LNCaP clone FGC (cell line): ENCODE results near the gene RBSN.

Experiments
- DNase-seq: peaks from one replicate; pipeline ENCODE4 v3.0.0-alpha.2; 2011; ENCODE audit warnings: low read depth
- H3K4me3 ChIP-seq: 2 replicates; pipeline ENCODE4 v1.5.1; 2011; ENCODE audit warnings: mild to moderate bottlenecking, low read depth, low read length, control low read depth
- CTCF ChIP-seq: IDR thresholded peaks from 2 replicates; pipeline ENCODE4 v1.5.1; 2012; ENCODE audit warnings: mild to moderate bottlenecking; ENCODE audit not compliant: control insufficient read depth, insufficient read depth; ENCODE audit errors: extremely low read depth

The RBSN gene

GRCh38 chr3:15063656-15064286 is 35.2 kb downstream of the RBSN start:
- DNase-seq: no peak
- H3K4me3 ChIP-seq: peak overlapping the region; percentile 85
- TF ChIP-seq CTCF: no peak

- TF ChIP-seq CTCF: no peak
- H3K4me3 ChIP-seq: no peak overlapping the region; the same call in 1 of the 2 replicates
- DNase-seq: no peak
Measured at GRCh38 chr3:15063238-15063637, 35.7 kb downstream of the RBSN start.

- no peak overlapping the region for H3K4me3 ChIP-seq
- no peak for TF ChIP-seq CTCF
- no peak for DNase-seq
Measured at GRCh38 chr3:15060029-15060428, 38.9 kb downstream of the RBSN start.

- no peak overlapping the region for H3K4me3 ChIP-seq
- DNase-seq: no peak
- no peak for TF ChIP-seq CTCF
Measured at GRCh38 chr3:15056676-15057404, 42.1 kb downstream of the RBSN start.

GRCh38 chr3:15055019-15055557 is 43.9 kb downstream of the RBSN start:
- H3K4me3 ChIP-seq: no peak overlapping the region
- TF ChIP-seq CTCF: no peak
- no peak for DNase-seq

- no peak overlapping the region for H3K4me3 ChIP-seq
- no peak for DNase-seq
- TF ChIP-seq CTCF: no peak
Measured at GRCh38 chr3:15053541-15053940, 45.4 kb downstream of the RBSN start.
